ENCODE data around the gene CHPF. TPM values are rescaled to one million over a fixed set of nuclear protein-coding genes. Genes with fewer than 3 reads are reported as not detected.

CHPF gene
- total RNA-seq, 1 experiment from 2014 or later, result 228 TPM

- POLR2A ChIA-PET, result no interaction called here
- H3K4me2 ChIP-seq (ENCODE audit: low read length), result no peak overlapping the region
- peaks cover 3 to 20% of the 10 kb centered on the region in 2 experiments; a peak in 3 of 4 replicates for H3K4me1 ChIP-seq (ENCODE audit: control insufficient read depth in 1 of 2, insufficient read depth in 2 of 2, low read length in 2 of 2)
- ATAC-seq, result no peak
- no peak overlapping the region for H3K4me3 ChIP-seq (replicated peaks in 1 of 2; ENCODE audit: low read depth in 1 of 2, low read length in 2 of 2)
- no TSS peak for BruUV-seq (replicated peaks)
- TF ChIP-seq EZH2 (IDR thresholded peaks at IDR 0.05) (no peak), EGR1 (IDR thresholded peaks at IDR 0.05; ENCODE audit: low read depth) (no peak), ATF3 (IDR thresholded peaks at IDR 0.05) (no peak), CBX3 (IDR thresholded peaks at IDR 0.05; ENCODE audit: low read depth) (no peak), MAX (IDR thresholded peaks at IDR 0.05) (no peak), JUND (IDR thresholded peaks at IDR 0.05) (no peak), POLR2AphosphoS5 (IDR thresholded peaks at IDR 0.05; ENCODE audit: low read depth, low read length) (no peak), EZH2phosphoT487 (IDR thresholded peaks at IDR 0.05; ENCODE audit: borderline replicate concordance) (no peak)
- peaks cover 18% of the 10 kb centered on the region; the same call in 1 of the 2 replicates for H3K79me2 ChIP-seq (ENCODE audit: insufficient read depth, low read length)
- RAD21 ChIA-PET (ENCODE audit: low non-redundant PET in 1 of 2, low total read pairs in 2 of 2, uncharacterized antibody in 2 of 2, unreplicated experiment in 2 of 2), result no interaction called here
- H3K27me3 ChIP-seq (ENCODE audit: insufficient read depth, low read length), result no peaks in the 10 kb centered on the region
- CTCF ChIA-PET, result interaction anchor here (2.0 kb wide), 1 partner anchor 11 kb away, joined by 6 read pairs; no protein-coding TSS in a partner anchor
- no peak overlapping the region for H2AFZ ChIP-seq (ENCODE audit: low read depth, low read length, poor library complexity, severe bottlenecking)
- no peak for DNase-seq (ENCODE audit: low read depth, low spot score)
- H4K20me1 ChIP-seq (ENCODE audit: insufficient read depth), result no peaks in the 10 kb centered on the region
- H3K36me3 ChIP-seq (ENCODE audit: control insufficient read depth in 1 of 2, insufficient read depth in 2 of 2, low read length in 2 of 2), result peaks cover 2 to 6% of the 10 kb centered on the region in 2 experiments; a peak in 1 of 4 replicates
- no peaks in the 10 kb centered on the region for H3K9me3 ChIP-seq (ENCODE audit: control insufficient read depth in 1 of 2, insufficient read depth in 1 of 2, low read depth in 1 of 2, low read length in 2 of 2)
- no peaks in the 10 kb centered on the region for H3K9me2 ChIP-seq (ENCODE audit: insufficient read depth)
- H3K27ac ChIP-seq (ENCODE audit: low read depth, low read length), result no peak overlapping the region
- intact Hi-C loops (cut with micrococcal nuclease), result no loop called here
- H3K9ac ChIP-seq (ENCODE audit: low read length), result no peak overlapping the region
These were observed 6.0 kb upstream of the CHPF start for GRCh38 chr2:219549619-219550018.

DNA sequence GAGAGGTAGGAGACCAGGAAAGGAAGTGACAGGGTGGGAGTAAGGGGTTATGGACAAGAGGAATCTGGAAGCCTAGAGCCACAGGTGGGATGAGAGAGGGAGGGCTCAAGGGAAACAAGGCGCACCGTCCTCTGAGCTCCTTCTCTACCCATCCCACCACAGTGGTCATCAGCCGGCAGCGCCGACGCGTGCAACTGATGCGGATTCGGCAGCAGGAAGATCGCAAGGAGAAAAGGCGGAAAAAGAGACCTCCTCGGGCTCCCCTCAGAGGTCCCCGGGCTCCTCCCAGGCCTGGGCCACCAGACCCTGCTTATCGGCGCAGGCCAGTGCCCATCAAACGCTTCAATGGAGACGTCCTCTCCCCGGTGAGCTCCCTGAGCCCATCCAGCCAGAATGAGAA lies 5.4 kb upstream of the CHPF start:
- Histone ChIP-seq H3K27ac (ENCODE audit: low read depth, low read length) (no peak overlapping the region), H3K4me2 (ENCODE audit: low read length) (no peak overlapping the region), H3K4me1 (ENCODE audit: control insufficient read depth in 1 of 2, insufficient read depth in 2 of 2, low read length in 2 of 2) (peaks cover 3 to 26% of the 10 kb centered on the region in 2 experiments; a peak in 3 of 4 replicates), H3K4me3 (replicated peaks in 1 of 2; ENCODE audit: low read depth in 1 of 2, low read length in 2 of 2) (no peak overlapping the region), H3K27me3 (ENCODE audit: insufficient read depth, low read length) (no peaks in the 10 kb centered on the region), H3K9me3 (ENCODE audit: control insufficient read depth in 1 of 2, insufficient read depth in 1 of 2, low read depth in 1 of 2, low read length in 2 of 2) (no peaks in the 10 kb centered on the region), H2AFZ (ENCODE audit: low read depth, low read length, poor library complexity, severe bottlenecking) (no peak overlapping the region), H3K79me2 (ENCODE audit: insufficient read depth, low read length) (peaks cover 18% of the 10 kb centered on the region; the same call in 1 of the 2 replicates), H3K9me2 (ENCODE audit: insufficient read depth) (no peaks in the 10 kb centered on the region), H3K36me3 (ENCODE audit: control insufficient read depth in 1 of 2, insufficient read depth in 2 of 2, low read length in 2 of 2) (peaks cover 2 to 6% of the 10 kb centered on the region in 2 experiments; a peak in 1 of 4 replicates), H4K20me1 (ENCODE audit: insufficient read depth) (no peaks in the 10 kb centered on the region), H3K9ac (ENCODE audit: low read length) (no peak overlapping the region)
- intact Hi-C loops (cut with micrococcal nuclease), result no loop called here
- POLR2A ChIA-PET, result no interaction called here
- RAD21 ChIA-PET (ENCODE audit: low non-redundant PET in 1 of 2, low total read pairs in 2 of 2, uncharacterized antibody in 2 of 2, unreplicated experiment in 2 of 2), result no interaction called here
- no peak for ATAC-seq
- TF ChIP-seq JUND (IDR thresholded peaks at IDR 0.05) (no peak), POLR2A (IDR thresholded peaks at IDR 0.05; ENCODE audit: borderline replicate concordance, extremely low read depth, insufficient read depth, insufficient read length) (no peak), ELF1 (IDR thresholded peaks at IDR 0.05; ENCODE audit: borderline replicate concordance, low read depth) (no peak), RAD21 (IDR thresholded peaks at IDR 0.05; ENCODE audit: low read depth) (no peak), CBX3 (IDR thresholded peaks at IDR 0.05; ENCODE audit: low read depth) (no peak), YY1 (IDR thresholded peaks at IDR 0.05; ENCODE audit: extremely low read depth, insufficient replicate concordance, low read depth, low read length) (no peak), MAX (IDR thresholded peaks at IDR 0.05) (no peak)
- TF ChIP-seq, protein P1, sequence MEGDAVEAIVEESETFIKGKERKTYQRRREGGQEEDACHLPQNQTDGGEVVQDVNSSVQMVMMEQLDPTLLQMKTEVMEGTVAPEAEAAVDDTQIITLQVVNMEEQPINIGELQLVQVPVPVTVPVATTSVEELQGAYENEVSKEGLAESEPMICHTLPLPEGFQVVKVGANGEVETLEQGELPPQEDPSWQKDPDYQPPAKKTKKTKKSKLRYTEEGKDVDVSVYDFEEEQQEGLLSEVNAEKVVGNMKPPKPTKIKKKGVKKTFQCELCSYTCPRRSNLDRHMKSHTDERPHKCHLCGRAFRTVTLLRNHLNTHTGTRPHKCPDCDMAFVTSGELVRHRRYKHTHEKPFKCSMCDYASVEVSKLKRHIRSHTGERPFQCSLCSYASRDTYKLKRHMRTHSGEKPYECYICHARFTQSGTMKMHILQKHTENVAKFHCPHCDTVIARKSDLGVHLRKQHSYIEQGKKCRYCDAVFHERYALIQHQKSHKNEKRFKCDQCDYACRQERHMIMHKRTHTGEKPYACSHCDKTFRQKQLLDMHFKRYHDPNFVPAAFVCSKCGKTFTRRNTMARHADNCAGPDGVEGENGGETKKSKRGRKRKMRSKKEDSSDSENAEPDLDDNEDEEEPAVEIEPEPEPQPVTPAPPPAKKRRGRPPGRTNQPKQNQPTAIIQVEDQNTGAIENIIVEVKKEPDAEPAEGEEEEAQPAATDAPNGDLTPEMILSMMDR (IDR thresholded peaks at IDR 0.05 in 2 of 3, conservative IDR thresholded peaks at IDR 0.05 in 1 of 3; ENCODE audit: borderline replicate concordance in 1 of 3, insufficient read depth in 1 of 3, low read depth in 2 of 3, low read length in 2 of 3), result no peak
- CTCF ChIA-PET, result interaction anchor here (2.0 kb wide), 1 partner anchor 11 kb away, joined by 6 read pairs; no protein-coding TSS in a partner anchor
- BruUV-seq (replicated peaks), result no TSS peak
- no peak for DNase-seq (ENCODE audit: low read depth, low spot score)

All from HCT116 (cell line).